ENCODE measurements around the gene ADGRL3.
"Not testable (repeated sequence)": the region's sequence is repeated elsewhere in the genome, so short reads cannot be mapped to it uniquely, and the experiment has no call there.

The ADGRL3 gene

DNA sequence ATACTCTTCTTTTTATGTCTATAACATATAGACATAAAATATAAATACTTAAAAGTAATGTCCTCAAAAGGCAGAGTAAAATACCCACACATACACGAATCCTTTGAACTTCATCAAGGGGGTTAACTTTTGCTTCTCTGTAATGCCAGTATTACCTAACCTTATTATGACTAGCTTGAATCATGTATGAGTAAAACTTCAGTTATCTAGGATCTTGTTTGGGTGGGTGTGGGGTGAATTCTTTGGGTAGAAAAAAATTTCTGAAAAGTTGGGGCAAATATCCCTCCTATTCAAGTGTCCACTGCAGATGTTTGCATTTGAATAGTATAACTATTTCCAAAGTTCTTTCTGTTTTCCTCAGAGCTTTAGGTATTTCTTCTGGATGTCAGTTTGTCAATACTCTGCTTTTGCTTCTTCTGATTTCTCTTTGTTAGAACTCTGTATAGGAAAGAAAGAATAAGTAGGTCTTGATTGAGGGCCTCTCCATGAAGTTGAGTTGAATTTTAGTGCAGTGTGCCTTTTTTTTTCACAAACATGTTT is 173.8 kb downstream of the ADGRL3 start:
- DNase-seq: no peak

DNA sequence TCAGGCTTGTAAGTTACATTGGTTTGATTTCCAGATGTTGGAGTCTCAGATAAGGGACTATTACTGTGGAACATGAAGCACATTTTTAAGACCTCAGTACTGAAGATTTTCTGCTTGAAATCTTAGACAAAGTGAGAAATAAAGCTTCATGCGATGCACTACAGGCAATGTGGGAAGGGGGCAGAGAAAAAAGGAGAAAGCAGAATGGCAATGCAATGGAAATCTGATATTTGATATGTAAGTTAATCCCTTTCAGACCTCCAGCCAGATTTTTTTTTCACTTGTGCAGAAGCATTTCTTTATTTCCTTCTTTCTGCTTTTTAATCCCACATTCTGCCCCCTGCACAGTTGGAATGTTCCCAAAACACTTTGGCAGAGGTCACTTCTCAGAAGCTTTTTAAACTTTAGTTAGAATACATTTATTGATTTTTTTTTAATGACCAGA is 174.3 kb downstream of the ADGRL3 start:
- DNase-seq: no peak

DNA sequence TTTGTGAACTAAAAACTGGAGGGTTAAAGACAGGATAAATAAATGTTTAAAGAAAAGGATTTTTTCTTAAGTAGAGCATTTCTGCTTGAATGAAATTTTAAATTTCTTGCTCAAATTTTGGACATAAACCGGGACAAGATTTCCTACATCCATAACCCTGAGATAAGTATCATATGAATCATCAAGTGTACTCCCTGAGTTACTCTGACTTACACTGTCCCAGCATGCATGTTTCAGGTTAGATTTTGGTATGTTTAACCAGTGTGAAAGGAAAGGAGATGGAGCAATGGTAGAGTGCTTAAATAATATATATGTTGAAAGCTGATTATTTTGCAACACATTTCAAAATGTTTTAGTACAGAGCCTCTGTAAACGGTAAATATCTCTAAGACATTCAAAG is 175.2 kb downstream of the ADGRL3 start:
- DNase-seq: no peak

DNA sequence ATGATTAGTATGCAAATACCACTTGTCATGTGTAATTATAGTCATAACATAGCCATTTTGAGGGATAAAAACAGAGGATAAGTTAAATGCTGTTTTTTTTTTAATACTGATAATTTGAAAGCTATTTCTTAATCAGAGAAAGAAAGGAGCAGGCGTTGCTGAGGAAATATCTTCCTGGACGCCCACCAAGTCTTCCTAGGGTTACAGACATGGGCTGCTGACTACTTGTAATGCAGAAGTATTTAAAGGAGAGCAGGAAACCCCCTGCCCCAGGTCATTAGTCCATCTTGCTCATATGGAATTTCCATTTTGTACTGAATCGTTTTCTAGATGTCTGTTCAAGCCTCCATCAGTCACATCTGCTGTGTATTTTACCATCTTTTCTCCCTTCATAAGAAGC is 176.2 kb downstream of the ADGRL3 start:
- DNase-seq: no peak

DNA sequence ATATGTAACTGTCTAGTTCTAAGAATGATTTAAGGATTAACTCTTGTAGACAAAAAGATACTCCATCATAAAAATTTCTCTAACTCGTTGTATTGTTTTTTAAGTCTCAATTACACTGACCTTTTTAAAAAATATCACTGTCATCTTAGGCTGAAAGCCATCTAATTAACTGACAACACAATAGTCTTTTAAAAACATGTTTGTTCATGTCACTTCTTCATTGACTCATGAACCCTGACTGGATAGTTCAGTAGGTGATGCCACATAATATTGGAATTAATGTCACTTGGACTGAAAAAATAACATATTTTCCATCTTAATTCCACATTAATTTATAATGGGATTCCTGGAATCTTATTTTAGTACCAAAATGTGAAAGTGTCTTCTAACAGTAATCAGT is 179.3 kb downstream of the ADGRL3 start:
- DNase-seq: no peak

DNA sequence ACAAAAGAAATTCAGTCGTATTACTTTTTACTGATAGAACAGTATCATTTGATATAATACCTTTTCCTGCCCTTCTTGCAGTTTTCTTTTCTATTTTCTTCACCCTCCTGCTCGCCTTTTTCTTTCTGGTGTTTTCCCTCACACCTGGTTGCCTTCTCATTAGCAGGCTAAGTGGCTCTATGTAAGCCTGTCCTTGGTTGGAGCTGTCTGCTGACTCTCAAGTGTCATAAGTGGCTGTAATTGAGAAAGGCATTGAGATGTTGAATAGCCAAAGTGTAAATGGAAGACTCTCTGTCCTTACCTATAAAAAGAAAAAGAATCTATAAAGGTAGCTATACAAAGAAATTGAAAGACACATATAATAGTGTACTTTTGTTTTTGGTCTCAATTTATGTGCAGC is 180.7 kb downstream of the ADGRL3 start:
- DNase-seq: no peak

DNA sequence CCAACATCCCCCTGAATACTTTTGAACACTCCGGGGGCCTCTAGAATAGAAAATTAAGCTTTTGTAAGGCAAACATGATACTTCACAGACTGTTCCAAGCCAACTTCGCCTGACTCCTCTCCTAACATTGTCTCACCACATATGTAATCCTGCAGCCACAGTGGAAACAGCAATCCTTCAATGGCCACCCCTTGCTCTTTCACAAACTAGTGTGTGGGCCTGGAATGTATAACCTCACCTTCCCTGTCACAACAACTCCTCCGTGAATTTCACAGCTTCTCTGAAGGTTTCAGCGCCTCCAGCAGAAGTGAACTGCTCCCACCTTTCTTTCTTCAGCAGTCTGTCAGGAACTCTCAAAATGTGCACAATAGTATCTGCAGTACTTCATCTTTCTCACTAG is 185.1 kb downstream of the ADGRL3 start:
- peak; percentile 31 for DNase-seq

DNA sequence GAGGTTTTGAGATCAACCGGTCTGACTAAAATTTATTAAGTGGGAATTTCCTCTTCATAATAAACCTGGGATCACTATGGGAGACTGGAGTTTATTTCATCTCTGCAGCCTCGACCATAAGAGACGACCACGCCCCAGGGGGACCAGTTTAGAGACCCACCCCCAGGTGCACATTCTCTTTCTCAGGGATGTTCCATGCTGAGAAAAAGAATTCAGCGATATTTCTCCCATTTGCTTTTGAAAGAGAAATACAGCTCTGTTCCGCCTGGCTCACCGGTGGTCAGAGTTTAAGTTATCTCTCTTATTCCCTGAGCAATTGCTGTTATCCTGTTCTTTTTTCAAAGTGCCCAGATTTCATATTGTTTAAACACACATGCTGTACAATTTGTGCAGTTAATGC is 187.2 kb downstream of the ADGRL3 start:
- not testable (repeated sequence) for DNase-seq

DNA sequence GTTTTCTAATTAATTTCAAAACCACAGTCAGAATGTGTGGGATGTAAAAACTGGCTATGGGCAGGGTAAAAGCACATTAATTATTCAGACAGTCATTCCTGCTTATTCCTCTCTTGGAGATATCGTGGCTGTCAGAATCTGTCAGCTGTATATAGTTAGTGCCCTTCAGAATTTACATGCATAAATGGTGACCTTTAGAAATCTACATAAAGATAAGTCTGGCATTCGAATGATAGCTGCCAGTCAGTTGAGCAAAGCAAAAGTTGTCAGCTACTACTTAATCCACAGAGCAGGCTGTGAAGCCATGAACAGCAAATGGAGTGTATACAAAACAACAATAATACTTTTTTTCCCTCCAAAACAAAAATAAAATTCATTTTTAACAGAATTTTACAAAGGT is 189.5 kb downstream of the ADGRL3 start:
- DNase-seq: no peak

DNA sequence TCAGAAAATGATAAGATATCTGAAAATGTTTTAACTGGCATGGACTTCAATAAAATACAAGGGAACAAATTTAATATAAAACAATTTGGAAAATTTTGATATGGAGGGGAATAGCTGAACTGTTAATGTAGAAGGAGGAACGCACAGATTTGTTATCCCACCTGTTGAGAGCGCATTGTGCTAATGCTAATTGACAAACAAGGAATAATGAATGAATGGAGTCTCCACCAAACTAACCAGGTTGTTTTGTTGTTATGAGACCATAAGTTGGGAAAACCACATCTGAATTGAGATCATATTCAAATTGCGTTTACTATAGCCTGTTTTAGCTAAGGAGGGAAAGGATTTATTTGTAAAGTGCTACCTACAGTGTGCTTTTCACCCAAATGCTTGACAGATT is 195.6 kb downstream of the ADGRL3 start:
- DNase-seq: no peak

DNA sequence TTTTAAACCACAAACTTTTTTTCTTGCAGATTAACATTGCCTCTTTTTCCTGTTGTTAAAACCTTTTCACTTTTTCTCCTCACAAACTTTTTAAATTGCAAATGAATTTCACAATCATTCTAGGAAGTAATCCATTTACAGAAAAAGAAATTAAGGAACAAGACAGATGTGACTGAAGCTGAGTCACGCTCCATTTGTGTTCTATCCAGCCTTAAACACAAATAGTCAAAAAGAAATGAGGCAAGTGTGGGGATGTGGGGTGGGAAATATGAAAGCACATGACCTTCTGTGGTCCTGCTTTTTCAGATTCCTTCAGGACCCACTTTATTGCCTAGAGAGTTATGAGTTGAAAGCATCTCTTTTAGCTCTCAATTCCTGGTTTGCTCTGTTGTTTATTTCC is 197.0 kb downstream of the ADGRL3 start:
- DNase-seq: no peak

DNA sequence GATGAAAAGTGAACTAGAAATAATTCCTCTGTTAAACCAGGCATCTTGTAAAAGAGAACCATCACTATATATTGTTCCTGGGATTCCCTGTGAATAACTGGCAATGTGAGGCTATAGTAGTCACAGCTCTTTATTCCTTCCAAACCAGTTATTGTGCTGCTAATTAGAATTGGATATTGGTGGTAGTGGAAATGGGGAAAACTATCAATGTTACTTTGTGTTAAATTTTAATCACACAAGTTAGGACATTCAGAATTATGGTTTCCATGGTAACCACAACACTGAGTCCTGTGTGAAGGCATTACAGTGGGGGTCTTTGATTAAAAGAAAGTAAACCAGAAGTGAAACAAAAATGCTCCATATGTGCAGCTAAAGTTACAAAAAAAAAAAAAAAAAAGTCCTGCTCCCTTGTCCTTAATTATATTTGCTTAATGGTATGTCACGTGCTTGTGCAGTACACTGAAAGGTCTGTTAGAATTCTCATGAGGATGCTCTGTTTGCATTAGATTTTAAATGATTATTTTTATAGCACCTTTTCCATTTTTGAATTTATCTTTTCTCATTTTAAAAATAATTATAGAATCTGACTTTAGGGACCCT is 200.4 kb downstream of the ADGRL3 start:
- no peak for DNase-seq

DNA sequence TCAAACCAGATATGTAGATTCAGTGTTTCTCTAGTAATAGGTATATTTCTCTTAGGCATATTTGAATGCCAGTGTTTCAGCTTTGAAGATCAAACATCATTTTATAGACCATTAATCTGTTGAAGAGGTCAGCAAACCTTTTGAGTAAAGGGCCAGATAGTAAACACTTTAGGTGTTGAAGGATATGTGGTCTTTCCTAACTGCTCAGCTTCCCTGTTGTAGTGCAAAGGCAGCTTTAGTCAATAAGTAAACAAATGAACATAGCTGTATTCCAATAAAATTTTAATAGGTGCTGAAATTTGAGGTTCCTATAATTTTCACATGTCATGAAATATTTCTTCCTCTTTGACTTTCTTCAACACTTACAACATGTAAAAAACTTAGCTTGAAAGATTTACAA is 201.6 kb downstream of the ADGRL3 start:
- DNase-seq: no peak

DNA sequence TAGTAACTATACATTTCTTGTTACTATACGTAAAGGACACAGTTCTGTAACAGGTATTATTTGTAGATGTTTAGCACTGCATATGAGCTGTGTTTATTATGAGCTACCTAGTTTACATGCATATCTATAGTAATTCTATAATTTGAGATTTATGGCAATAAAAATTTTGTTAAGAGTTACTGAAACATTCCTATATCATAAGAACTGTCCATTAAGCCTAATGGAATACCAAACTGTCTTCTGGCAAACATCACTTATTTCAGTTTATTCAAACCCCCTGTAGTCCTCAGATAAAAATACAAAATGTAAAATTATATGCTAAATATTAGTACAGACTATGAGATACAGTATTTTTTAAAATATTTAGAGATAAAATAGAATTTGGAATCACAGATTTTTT is 205.2 kb downstream of the ADGRL3 start:
- DNase-seq: no peak

DNA sequence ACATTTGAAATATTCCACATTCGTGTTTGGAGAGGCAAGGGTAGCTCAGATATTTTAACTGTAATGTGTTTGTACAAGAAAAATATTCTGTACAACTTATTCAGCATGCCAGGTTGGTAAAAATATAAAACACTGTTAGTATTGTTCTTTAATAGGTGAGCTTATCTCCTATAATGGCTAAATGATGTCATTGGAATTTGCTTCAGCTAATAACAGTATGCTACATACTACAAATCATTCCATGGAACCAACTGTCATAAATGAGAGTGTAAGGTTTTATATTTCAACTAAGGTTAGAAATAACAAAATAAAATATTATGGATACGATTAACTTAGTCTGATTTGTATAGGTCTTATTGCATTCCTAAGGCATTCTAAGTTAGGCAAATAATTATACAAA is 206.6 kb downstream of the ADGRL3 start:
- no peak for DNase-seq

DNA sequence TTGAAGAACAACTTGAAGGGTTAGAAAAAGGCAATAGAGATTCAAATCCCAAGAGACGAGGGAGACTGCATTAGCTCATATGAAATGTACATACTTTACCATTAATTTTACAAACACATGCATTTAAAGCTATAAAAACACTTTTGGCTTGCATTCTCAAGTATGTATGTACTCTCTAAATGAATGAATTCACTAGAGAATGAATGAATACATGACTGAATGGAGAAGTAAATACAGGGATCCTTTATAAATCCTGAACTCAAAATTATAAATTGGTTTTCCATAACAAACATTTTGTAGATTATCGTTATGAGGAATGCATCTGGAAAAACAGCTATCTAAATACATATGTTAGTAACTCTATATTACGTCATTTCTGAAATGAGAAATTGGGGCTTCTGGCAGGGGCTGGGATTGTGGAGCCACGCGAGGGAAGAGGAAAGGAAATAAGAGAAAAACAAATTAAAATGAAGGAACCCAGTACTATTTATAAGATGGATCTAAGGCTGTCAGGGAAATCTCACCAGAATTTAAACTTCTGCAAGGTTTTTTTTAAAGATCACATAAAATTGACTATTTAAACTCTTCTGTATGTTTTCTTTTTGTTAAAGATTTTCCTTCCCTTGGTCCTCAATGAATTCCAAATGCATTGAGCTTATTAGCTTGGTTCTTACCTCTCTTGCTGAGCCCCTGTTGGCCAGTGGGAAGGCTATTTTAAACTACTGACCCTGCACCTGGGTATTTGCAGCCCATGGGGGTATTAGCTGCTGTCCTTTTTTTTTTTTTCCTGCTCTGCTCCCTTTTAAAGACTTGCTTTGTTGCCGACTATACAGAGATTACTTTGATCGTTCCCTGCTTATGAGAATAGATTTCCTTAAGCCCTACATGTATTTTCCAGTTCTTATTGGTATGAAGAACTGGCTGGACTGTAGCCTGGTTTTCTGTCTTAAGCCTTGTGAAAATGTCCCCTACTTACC is 207.8 kb downstream of the ADGRL3 start:
- DNase-seq: peak; percentile 66

DNA sequence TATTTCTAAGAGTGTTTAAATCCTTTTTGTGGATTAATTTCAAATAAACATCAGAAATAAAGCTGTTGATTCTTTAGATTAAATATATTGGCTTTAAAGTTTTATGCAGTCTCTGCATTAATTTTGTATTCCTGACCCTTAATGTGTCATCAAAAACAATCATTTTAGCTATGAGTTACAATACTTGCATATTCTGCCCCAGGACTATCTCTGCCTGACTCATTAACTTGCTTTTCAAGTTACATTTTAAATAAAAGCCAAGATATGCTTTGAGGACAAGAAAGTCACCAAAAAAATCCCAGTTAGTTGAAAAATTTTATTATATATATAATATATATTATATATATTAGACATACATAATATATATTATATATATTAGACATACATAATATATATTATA is 208.7 kb downstream of the ADGRL3 start:
- no peak for DNase-seq

DNA sequence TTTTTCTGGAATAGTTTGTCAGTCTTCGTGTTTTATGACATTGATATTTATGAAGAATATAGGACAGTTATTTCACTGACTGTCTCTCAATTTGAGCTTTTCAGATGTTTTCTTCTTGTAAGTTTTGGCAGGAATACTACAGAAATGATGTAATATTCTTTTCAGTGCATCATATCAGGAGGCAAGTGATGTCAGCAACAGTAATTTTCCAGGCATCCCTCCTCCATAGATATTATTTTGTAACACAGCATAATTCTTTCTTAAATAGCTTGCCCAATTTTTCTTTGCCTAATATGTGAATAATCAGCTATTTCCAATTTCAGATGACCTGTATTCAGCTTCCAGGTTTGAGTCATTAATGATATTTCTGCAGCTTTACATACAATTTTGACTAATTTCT is 211.1 kb downstream of the ADGRL3 start:
- no peak for DNase-seq

DNA sequence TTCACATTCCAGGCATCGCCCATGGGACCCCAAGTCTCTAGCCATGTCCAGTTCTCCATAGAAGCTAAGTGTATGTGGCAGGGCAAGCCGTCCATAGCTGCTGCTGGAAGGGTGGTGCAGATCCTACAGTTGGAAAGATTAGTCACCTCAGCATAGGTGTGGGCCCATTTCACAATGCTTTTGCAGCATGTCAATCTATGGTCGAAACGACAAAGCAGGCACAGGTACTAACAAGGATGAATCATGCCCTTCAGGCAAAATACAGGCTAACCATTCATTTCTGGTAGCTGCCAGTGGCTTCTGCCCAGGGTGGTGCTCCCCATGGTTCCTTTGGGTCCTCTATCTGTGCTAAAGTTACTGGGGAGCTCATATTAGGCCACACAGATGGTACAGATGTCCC is 225.2 kb downstream of the ADGRL3 start:
- DNase-seq: no peak

DNA sequence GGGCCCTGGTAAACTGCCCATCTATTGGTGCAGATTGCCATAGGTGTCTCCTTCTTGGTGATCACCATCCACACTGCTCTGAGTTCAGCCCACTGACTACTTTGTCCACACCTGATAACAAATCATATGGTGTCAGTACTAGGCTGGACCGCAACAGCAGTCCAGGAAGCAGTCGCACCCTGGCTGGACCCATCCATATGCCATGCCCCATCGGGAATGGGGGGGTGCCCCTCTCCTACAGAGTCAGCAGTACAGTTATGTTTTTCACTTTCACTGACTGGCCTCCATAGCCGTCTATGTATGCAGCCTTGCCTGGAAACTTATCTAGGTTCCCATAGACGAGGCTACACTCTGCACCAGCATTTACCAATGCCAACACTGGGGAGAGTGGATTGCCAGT is 226.1 kb downstream of the ADGRL3 start:
- no peak for DNase-seq

DNA sequence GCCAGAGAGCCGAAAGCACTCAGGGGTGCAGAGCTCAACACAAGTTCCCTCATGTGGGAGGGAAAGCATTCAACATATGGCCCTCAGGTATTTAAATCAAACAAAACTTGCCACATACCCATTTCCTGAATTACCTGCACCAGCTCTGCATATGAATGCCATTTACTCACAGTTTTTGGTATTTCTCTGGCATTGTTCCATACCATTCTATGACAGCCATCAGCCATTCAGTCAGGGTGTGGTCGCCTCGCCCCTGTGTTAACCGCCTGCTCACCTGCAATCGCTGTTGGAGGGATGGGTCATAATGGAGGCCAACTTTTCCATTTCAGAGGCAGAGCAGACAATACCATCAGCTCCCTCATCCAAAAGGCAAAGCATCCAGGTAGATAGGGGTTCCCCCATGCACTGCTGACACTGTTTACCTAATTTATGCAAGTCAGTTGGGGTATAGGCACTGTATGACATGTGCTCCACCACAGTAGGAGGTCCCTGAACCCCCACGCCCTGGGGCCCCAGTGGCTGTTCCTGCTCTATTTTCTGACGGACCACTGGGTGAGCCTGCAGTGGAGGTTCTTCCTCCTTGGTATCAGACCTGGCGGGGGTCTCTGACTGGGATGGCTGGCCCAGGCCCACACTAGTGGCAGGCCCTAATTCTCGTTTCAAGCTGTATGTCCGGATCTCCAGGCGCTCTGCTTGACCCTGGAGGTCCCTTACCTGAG is 227.1 kb downstream of the ADGRL3 start:
- no peak for DNase-seq

DNA sequence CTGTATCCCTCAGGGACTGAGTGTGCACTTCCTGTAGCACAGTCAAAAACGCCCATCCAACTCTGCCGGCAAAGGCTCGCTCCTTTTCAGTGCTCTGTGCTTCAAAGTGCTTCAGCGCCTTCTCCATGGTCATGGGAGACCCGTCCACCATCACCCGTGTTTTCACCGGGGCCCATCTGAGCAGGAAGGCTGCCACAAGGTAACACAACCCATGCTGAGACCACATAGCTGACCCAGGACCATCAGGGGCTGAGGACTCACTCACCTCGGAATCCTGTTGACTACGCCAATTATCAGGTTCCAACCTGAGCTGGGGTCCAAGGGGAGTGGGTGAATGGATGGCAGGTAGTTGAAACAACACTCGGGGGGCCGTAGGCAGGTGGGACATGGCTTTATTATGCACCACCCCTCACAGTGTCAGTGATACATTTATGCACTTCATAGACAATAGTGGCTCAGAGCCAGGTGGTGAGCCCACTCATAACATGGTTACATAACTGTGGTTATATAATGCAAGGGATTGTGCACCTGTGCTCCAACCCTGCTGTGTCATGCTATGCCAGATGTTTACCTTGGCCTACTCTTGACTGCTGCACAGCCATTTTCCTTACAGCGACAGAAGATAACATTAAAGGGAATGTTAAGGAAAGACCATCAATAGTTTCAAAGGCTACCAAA is 227.8 kb downstream of the ADGRL3 start:
- no peak for DNase-seq

DNA sequence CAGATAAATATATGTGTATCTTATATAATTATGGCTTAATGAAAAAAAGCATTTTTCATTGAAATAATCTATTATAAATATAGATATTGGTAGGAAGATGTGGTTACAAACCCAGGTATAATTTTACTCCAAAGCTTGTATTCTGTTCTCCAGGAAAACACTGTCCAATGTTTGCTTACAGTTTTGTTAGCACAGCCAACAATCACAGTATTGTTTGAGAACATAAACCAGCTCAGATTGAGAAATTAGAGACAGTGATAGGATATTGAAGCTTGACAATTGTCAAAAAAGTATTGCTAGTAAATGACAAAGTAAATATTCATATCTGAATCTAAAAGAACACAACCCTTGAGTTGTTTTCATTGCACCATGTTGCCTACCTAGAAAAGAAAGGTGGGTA is 228.8 kb downstream of the ADGRL3 start:
- no peak for DNase-seq
